Measurements from ENCODE around the gene MEIS3. TPM values are rescaled to one million over a fixed set of nuclear protein-coding genes. Genes with fewer than 3 reads are reported as not detected.

Gene MEIS3
- total RNA-seq, 1 donor from 2014 or later, result 32.2 TPM

DNA sequence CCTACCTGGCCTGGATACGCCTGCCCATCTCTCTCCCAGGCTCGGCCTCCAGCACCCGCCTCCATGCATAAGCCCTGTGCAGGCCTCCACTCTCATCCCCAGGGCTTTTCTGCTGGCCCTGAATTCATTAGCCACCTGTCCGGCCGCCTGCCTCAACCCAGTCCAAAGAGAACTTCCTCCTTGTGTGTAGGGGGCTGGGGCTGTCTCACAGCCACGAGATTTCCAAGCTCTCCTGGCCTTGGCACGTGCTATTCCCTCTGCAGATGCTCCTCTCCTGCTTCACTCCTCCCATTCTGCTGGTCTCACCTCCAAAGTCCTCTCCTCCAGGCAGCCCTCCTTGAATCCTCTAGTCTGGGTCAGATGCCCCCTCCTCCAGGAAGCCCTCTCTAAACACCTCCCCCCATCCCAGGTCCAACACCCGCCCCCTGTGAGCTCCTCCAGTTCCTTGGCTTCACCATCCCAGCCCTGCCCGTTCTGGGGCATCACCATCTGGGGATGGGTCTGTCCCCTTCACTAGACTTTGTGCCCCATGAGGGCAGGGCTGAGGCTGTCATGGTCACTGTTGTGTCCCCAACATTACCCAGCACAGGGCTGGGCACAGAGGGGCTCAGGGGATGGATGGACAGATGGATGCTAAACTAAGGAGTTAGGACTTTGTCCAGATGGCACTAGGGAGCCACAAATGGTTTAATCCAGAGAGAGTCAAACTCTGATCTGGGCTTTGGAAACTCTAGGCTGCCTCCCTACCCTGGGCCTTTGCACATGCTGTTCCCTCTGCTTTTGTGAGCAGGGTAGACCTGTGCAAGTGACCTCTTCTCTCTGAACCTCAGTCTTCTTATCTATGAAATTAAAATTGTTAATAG lies 14.8 kb downstream of the MEIS3 start:
- H3K79me2 ChIP-seq (ENCODE audit: low read depth), result no peaks in the 10 kb centered on the region
- no peak overlapping the region for H3K27ac ChIP-seq
- H3K36me3 ChIP-seq, result no peaks in the 10 kb centered on the region
- Mint-ChIP-seq H3K4me3 (no peak overlapping the region), H3K4me1 (no peaks in the 10 kb centered on the region), H3K27me3 (ENCODE audit: insufficient read depth, low read depth) (peaks cover 13% of the 10 kb centered on the region), H3K27ac (no peak overlapping the region), H3K36me3 (peaks cover 17% of the 10 kb centered on the region), H3K9me3 (peaks cover 2% of the 10 kb centered on the region)
- H4K20me1 ChIP-seq (ENCODE audit: low read depth), result peaks cover 39% of the 10 kb centered on the region
- no peak overlapping the region for H3K4me3 ChIP-seq
- no peaks in the 10 kb centered on the region for H3K4me1 ChIP-seq
- no peak overlapping the region for H3K9ac ChIP-seq
- H3K27me3 ChIP-seq, result peaks cover 3% of the 10 kb centered on the region
- H3F3A ChIP-seq (ENCODE audit: low read depth), result peaks cover 6% of the 10 kb centered on the region
- TF ChIP-seq, protein P1, sequence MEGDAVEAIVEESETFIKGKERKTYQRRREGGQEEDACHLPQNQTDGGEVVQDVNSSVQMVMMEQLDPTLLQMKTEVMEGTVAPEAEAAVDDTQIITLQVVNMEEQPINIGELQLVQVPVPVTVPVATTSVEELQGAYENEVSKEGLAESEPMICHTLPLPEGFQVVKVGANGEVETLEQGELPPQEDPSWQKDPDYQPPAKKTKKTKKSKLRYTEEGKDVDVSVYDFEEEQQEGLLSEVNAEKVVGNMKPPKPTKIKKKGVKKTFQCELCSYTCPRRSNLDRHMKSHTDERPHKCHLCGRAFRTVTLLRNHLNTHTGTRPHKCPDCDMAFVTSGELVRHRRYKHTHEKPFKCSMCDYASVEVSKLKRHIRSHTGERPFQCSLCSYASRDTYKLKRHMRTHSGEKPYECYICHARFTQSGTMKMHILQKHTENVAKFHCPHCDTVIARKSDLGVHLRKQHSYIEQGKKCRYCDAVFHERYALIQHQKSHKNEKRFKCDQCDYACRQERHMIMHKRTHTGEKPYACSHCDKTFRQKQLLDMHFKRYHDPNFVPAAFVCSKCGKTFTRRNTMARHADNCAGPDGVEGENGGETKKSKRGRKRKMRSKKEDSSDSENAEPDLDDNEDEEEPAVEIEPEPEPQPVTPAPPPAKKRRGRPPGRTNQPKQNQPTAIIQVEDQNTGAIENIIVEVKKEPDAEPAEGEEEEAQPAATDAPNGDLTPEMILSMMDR (IDR thresholded peaks at IDR 0.05), result no peak
- TF ChIP-seq EZH2 (IDR thresholded peaks at IDR 0.05) (no peak), EZH2phosphoT487 (IDR thresholded peaks at IDR 0.05) (no peak)
- H3K4me2 ChIP-seq, result no peak overlapping the region
- no peak for DNase-seq (ENCODE audit: low spot score)
- no peaks in the 10 kb centered on the region for H3K9me3 ChIP-seq (ENCODE audit: low read depth)
- H2AFZ ChIP-seq (replicated peaks), result no peak overlapping the region

DNA sequence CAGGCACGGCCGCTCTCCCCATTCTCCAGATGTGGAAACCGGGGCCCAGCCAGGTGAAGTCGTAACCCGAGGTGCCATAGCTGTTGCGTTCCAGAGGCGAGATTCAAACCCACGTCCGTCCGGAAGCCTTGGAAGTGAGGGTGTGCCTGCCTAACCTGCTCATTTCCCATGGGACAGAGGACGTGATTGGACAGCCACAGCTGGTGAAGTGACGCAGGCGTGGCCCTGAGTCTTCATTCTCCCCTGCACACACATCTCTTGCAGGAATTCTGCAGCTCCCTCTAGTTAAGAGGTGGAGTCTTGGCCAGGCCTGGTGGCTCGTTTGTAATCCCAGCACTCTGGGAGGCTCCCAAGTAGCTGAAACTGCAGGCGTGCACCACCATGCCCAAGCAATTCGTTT lies 16.8 kb downstream of the MEIS3 start:
- Histone ChIP-seq H3K27me3 (peaks cover 3% of the 10 kb centered on the region), H3K79me2 (ENCODE audit: low read depth) (no peaks in the 10 kb centered on the region), H2AFZ (replicated peaks) (no peak overlapping the region), H3K4me1 (peaks cover 11% of the 10 kb centered on the region), H3K4me3 (no peak overlapping the region), H3K4me2 (no peak overlapping the region), H3F3A (ENCODE audit: low read depth) (peaks cover 3% of the 10 kb centered on the region), H4K20me1 (ENCODE audit: low read depth) (peaks cover 28% of the 10 kb centered on the region), H3K9ac (no peak overlapping the region), H3K36me3 (no peaks in the 10 kb centered on the region), H3K27ac (no peak overlapping the region), H3K9me3 (ENCODE audit: low read depth) (no peaks in the 10 kb centered on the region)
- H3K27me3 Mint-ChIP-seq (ENCODE audit: insufficient read depth, low read depth), result peaks cover 10% of the 10 kb centered on the region
- TF ChIP-seq, protein P1 (IDR thresholded peaks at IDR 0.05), result no peak
- no peak for TF ChIP-seq EZH2phosphoT487 (IDR thresholded peaks at IDR 0.05)
- TF ChIP-seq EZH2 (IDR thresholded peaks at IDR 0.05), result no peak
- H3K27ac Mint-ChIP-seq, result no peak overlapping the region
- H3K4me1 Mint-ChIP-seq, result peaks cover 13% of the 10 kb centered on the region
- H3K36me3 Mint-ChIP-seq, result peaks cover 7% of the 10 kb centered on the region
- no peak overlapping the region for H3K4me3 Mint-ChIP-seq
- no peak for DNase-seq (ENCODE audit: low spot score)
- H3K9me3 Mint-ChIP-seq, result no peaks in the 10 kb centered on the region

- Histone ChIP-seq H3K4me3 (no peak overlapping the region), H2AFZ (replicated peaks) (no peak overlapping the region), H3K36me3 (no peaks in the 10 kb centered on the region), H3K79me2 (ENCODE audit: low read depth) (no peaks in the 10 kb centered on the region), H3F3A (ENCODE audit: low read depth) (no peaks in the 10 kb centered on the region), H3K9me3 (ENCODE audit: low read depth) (no peaks in the 10 kb centered on the region), H3K27ac (no peak overlapping the region), H3K4me2 (no peak overlapping the region), H4K20me1 (ENCODE audit: low read depth) (no peaks in the 10 kb centered on the region), H3K4me1 (peaks cover 11% of the 10 kb centered on the region), H3K27me3 (no peaks in the 10 kb centered on the region), H3K9ac (no peak overlapping the region)
- peaks cover 10% of the 10 kb centered on the region for H3K27me3 Mint-ChIP-seq (ENCODE audit: insufficient read depth, low read depth)
- no peaks in the 10 kb centered on the region for H3K36me3 Mint-ChIP-seq
- no peak for DNase-seq (ENCODE audit: low spot score)
- H3K9me3 Mint-ChIP-seq, result no peaks in the 10 kb centered on the region
- TF ChIP-seq, protein P1 (IDR thresholded peaks at IDR 0.05), result no peak
- TF ChIP-seq EZH2 (IDR thresholded peaks at IDR 0.05) (no peak), EZH2phosphoT487 (IDR thresholded peaks at IDR 0.05) (no peak)
- H3K4me3 Mint-ChIP-seq, result peak overlapping the region; percentile 31
- H3K27ac Mint-ChIP-seq, result peak overlapping the region; percentile 67
- peaks cover 18% of the 10 kb centered on the region for H3K4me1 Mint-ChIP-seq
Measured at GRCh38 chr19:47398707-47399597, 20.4 kb downstream of the MEIS3 start.

Measured in neural progenitor cell (in vitro differentiated cells).